SK-N-MC (cell line): Measurements from ENCODE around the gene SELENOH.

Source experiments
- EZH2 ChIP-seq: fragments of 200-600 bp; sonication (generic); IDR thresholded peaks from one replicate; pipeline ENCODE4 v1.6.1; 2017; ENCODE audit warnings: antibody characterized with exemption
- FOXP2 ChIP-seq: optimal IDR thresholded peaks from 2 replicates; pipeline ENCODE3; 2011; ENCODE audit warnings: mild to moderate bottlenecking, moderate library complexity; ENCODE audit not compliant: insufficient read depth; ENCODE audit errors: extremely low read length, control extremely low read depth
- POLR2AphosphoS5 ChIP-seq: IDR thresholded peaks from 2 replicates; pipeline ENCODE4 v1.6.1; 2012; ENCODE audit warnings: mild to moderate bottlenecking, low read depth, low read length, borderline replicate concordance

- TF ChIP-seq EZH2, result no peak
- no peak for TF ChIP-seq POLR2AphosphoS5
- TF ChIP-seq FOXP2, result no peak
These were observed 22.3 kb downstream of the SELENOH start for GRCh38 chr11:57763568-57763967.
